HG02642 (cell line): ENCODE data around the gene NMT1.

Experiments used
- ATAC-seq: cut with Tn5 transposase; IDR thresholded peaks from one replicate; pipeline ENCODE4 v1.9.1; 2021; ENCODE audit warnings: mild to moderate bottlenecking; ENCODE audit not compliant: unreplicated experiment, poor library complexity

Gene NMT1

DNA sequence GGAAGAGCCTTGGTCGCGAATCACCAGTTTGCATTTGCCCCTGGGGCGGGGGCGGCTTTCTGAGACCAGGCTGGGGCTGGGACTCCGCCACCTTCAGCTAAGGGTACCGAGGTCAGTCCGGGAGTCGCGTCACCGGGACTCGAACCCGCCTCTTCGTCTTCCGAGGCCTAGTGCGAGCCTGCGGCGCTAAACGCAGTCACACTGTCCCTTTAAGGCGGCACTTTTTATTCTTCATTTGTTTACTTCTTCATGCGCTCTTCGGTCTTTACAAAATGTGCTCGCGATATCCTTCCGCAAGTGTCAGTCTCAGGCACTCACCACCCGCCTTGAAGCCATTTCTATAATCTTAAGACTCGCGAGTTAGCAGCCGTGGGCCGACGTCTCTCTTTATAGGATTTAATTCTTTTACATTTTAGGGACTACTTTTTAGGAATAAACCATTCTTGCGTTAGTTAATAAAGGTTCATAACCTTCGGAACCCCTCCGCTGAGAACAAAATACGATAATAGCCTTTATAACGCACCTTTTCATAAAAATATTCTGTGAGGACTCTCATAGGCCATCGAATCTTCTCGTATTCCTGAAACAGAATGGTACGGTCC, 86.6 kb downstream of the NMT1 start:
- ATAC-seq, result peak; percentile 16

DNA sequence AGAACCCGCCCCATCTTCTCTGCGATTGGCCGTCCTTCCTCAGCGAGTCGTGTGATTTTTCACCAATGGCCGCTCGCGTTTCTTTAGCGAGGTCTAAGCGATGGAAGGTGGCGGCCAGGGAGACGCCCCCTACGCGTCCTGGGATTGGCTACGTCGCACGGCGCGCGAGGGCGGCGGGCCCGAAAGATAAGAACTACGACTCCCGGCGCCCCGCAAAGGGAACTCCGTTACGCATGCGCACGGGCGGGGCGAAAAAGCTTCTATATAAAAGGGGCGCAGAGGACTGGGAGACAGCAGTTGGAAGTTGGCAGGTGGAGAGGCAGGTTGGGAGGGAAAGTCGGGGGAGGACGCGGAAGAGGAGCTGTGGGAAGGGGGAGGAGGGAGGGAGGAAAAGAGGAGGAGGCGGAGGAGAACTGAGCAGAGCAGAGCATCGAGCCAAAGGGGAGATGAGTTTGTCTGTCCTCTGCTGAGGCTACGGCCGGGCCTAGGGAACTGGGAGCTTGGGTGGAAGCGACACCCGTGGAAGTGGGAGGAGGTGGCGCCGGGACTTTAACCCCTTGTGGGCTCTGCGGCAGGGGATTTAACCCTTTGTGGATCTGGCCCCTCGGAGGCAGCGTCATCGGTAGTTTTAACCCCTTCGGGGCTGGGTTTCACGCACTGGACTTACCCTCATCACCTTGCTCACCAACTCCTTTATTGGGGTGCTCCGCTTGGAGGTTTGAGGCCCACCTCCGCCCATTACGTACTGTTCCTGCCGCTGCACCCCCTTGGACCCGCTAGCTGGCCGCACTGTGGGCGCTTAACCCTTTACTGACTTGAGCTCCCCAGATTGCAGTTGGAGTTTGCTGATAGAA, 87.3 kb downstream of the NMT1 start, which contains the start of gene HEXIM1:
Gene HEXIM1 (plus strand): TSS at position 293 of the 854 bp plus-strand sequence. CDS start 716 bp downstream, outside the sequence.
- peak; percentile 76 for ATAC-seq

DNA sequence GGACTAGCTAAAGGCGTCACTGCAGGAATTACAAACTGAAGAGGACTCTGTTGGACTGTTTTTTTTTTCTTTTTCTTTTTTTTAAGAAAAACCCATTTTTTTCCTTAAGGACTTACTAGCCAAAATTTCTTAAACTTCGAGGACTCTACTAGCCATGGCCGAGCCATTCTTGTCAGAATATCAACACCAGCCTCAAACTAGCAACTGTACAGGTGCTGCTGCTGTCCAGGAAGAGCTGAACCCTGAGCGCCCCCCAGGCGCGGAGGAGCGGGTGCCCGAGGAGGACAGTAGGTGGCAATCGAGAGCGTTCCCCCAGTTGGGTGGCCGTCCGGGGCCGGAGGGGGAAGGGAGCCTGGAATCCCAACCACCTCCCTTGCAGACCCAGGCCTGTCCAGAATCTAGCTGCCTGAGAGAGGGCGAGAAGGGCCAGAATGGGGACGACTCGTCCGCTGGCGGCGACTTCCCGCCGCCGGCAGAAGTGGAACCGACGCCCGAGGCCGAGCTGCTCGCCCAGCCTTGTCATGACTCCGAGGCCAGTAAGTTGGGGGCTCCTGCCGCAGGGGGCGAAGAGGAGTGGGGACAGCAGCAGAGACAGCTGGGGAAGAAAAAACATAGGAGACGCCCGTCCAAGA, 88.0 kb downstream of the NMT1 start:
- peak; percentile 27 for ATAC-seq

DNA sequence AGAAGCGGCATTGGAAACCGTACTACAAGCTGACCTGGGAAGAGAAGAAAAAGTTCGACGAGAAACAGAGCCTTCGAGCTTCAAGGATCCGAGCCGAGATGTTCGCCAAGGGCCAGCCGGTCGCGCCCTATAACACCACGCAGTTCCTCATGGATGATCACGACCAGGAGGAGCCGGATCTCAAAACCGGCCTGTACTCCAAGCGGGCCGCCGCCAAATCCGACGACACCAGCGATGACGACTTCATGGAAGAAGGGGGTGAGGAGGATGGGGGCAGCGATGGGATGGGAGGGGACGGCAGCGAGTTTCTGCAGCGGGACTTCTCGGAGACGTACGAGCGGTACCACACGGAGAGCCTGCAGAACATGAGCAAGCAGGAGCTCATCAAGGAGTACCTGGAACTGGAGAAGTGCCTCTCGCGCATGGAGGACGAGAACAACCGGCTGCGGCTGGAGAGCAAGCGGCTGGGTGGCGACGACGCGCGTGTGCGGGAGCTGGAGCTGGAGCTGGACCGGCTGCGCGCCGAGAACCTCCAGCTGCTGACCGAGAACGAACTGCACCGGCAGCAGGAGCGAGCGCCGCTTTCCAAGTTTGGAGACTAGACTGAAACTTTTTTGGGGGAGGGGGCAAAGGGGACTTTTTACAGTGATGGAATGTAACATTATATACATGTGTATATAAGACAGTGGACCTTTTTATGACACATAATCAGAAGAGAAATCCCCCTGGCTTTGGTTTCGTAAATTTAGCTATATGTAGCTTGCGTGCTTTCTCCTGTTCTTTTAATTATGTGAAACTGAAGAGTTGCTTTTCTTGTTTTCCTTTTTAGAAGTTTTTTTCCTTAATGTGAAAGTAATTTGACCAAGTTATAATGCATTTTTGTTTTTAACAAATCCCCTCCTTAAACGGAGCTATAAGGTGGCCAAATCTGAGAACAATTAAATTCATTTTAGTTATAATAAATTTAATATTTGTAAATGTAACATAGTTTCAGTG, 88.8 kb downstream of the NMT1 start:
- ATAC-seq, result peak; percentile 2

DNA sequence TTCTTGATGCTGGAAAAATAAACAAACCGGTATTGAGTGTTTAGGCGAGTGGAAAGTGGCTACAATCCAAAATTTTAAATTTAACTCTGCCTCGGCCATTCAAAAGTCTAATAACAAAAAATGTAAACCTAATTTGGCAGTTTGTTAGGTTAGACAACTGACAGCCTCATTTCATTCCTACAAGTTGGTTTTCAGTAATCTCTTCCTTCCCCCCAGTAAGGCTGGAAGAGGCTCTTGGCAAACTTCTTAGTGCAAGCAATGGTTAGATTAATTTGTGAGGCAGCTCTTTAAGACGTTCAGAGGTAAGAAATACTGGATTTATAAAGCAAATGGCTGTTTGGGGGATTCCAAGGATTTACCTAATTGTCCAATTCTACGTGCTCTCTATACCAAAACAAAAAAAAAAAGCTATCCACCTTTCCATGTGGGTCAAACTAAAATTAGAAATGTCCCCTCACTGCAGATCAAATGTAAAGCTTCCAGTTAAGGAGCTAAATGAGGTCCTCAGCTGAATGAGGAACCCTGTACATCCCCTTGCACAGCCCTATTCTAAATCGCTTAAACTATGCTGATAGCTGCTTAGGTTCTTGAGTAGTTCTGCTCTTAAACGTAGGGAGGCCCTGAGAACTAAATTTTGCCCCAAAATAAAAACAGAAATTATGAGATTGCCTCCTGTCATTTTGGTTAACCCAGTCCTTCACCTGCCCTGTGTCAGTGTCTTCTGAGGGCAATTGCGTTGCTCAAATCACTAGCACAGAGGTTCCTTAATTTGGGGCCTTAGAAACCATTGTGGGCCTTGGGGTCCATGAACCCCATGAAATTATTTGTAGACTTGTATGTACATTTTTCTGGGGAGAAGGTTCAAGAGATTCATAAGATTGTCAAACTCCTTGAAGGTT, 90.0 kb downstream of the NMT1 start:
- no peak for ATAC-seq

DNA sequence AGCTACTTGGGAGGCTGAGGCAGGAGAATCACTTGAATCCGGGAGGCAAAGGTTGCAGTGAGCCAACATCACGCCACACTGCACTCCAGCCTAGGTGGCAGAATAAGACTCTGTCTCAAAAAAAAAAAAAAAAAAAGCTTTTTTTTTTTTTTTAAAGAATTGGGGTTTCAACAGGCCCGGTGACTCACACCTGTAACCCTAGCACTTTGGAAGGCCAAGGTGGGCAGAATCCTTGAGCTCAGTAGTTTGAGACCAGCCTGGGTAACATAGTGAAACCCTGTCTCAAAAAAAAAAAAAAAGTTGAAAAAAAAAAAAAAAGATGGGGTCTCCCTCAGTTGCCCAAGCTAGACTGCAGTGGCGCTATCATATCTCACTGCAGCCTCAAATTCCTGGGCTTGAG, 93.9 kb downstream of the NMT1 start:
- ATAC-seq, result no peak

DNA sequence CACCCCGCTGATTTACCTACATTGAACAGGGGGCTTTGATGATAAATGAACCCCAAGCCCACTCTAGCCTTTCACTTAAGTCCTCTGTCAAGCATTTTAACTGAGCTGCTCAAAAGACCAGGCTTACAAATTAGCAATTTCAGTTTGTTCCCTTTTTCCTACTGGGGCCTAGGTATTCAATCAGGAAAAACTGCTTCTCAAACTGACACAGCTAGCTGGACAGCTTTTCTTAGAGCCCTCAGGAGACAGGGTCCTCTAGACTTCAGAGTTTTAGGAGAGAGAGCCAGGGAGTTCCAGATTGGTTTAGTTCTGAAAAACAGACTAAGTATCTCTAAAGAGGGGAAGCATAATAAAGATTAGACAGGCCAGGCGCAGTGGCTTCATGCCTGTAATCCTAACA, 94.4 kb downstream of the NMT1 start:
- no peak for ATAC-seq

DNA sequence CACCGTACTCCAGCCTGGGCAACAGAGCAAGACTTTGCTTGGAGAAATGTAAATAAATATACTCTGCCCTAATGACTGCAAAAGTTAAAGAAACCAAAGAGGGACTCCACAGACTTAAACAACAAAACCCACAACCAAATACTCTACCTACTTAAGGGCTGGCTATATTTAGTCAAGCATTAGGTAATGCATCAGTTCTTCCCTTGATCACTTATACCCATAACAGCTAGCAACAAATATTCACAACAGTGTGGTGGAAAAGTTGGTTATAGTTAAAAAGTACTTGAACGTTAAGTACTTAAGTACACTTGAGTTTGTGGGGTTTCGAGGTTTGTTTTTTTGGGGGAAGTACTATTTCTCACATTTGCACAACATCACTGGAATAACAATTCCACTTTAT, 95.1 kb downstream of the NMT1 start:
- no peak for ATAC-seq
